Measurements from ENCODE around the gene EFS. TPM values are rescaled to one million over a fixed set of nuclear protein-coding genes. Genes with fewer than 3 reads are reported as not detected.

Gene EFS
- total RNA-seq, 1 experiment from 2014 or later = 0.14 TPM

- no TSS peak for BruUV-seq (replicated peaks)
- Histone ChIP-seq H3K9me3 (no peaks in the 10 kb centered on the region), H3K27me3 (replicated peaks; ENCODE audit: control insufficient read depth, insufficient read depth, low read length) (no peaks in the 10 kb centered on the region; the same call in 1 of the 2 replicates), H3K4me1 (no peaks in the 10 kb centered on the region), H3K36me3 (ENCODE audit: control insufficient read depth, insufficient read depth, low read length) (no peaks in the 10 kb centered on the region), H3K4me3 (ENCODE audit: low read depth, low read length) (no peak overlapping the region)
- Mint-ChIP-seq H3K9me3 (ENCODE audit: unreplicated experiment) (no peaks in the 10 kb centered on the region), H3K4me3 (ENCODE audit: unreplicated experiment) (no peak overlapping the region), H3K27ac (ENCODE audit: unreplicated experiment) (no peak overlapping the region), H3K4me1 (ENCODE audit: low read depth, unreplicated experiment) (no peaks in the 10 kb centered on the region), H3K36me3 (ENCODE audit: insufficient read depth, unreplicated experiment) (peaks cover 1% of the 10 kb centered on the region), H3K27me3 (ENCODE audit: insufficient read depth, unreplicated experiment) (peaks cover 15% of the 10 kb centered on the region)
- TF ChIP-seq CTCF (IDR thresholded peaks at IDR 0.05; ENCODE audit: insufficient read depth in 1 of 2, low read depth in 1 of 2, low read length in 1 of 2, severe bottlenecking in 1 of 2, unreplicated experiment in 1 of 2) = no peak
- no peak for DNase-seq
- intact Hi-C loops (cut with micrococcal nuclease; ENCODE audit: unreplicated experiment) = no loop called here
- POLR2A ChIA-PET = no interaction called here
- CTCF ChIA-PET = no interaction called here
These were observed 6.9 kb upstream of the EFS start for GRCh38 chr14:23371865-23372264.

- H3K4me3 Mint-ChIP-seq (ENCODE audit: unreplicated experiment) = no peak overlapping the region
- intact Hi-C loops (cut with micrococcal nuclease; ENCODE audit: unreplicated experiment) = no loop called here
- CTCF ChIA-PET = interaction anchor here (0.7 to 1.4 kb wide), 3 partner anchors 10 to 93 kb away, joined by 3 to 7 read pairs (median 3); no protein-coding TSS in a partner anchor
- no peaks in the 10 kb centered on the region; the same call in 1 of the 2 replicates for H3K27me3 ChIP-seq (replicated peaks; ENCODE audit: control insufficient read depth, insufficient read depth, low read length)
- BruUV-seq (replicated peaks) = no TSS peak
- DNase-seq = no peak
- H3K9me3 ChIP-seq = no peaks in the 10 kb centered on the region
- peaks cover 6% of the 10 kb centered on the region for H3K36me3 Mint-ChIP-seq (ENCODE audit: insufficient read depth, unreplicated experiment)
- H3K9me3 Mint-ChIP-seq (ENCODE audit: unreplicated experiment) = no peaks in the 10 kb centered on the region
- POLR2A ChIA-PET = no interaction called here
- no peak overlapping the region for H3K27ac Mint-ChIP-seq (ENCODE audit: unreplicated experiment)
- no peaks in the 10 kb centered on the region for H3K36me3 ChIP-seq (ENCODE audit: control insufficient read depth, insufficient read depth, low read length)
- H3K4me1 Mint-ChIP-seq (ENCODE audit: low read depth, unreplicated experiment) = no peaks in the 10 kb centered on the region
- H3K27me3 Mint-ChIP-seq (ENCODE audit: insufficient read depth, unreplicated experiment) = peaks cover 10% of the 10 kb centered on the region
- H3K4me3 ChIP-seq (ENCODE audit: low read depth, low read length) = no peak overlapping the region
- no peaks in the 10 kb centered on the region for H3K4me1 ChIP-seq
- no peak for TF ChIP-seq CTCF (IDR thresholded peaks at IDR 0.05; ENCODE audit: insufficient read depth in 1 of 2, low read depth in 1 of 2, low read length in 1 of 2, severe bottlenecking in 1 of 2, unreplicated experiment in 1 of 2)
These were observed 5.2 kb upstream of the EFS start for GRCh38 chr14:23370221-23370620.

GRCh38 chr14:23366426-23366921 is 1.5 kb upstream of the EFS start:
- no peak overlapping the region for H3K4me3 ChIP-seq (ENCODE audit: low read depth, low read length)
- Mint-ChIP-seq H3K27ac (ENCODE audit: unreplicated experiment) (no peak overlapping the region), H3K9me3 (ENCODE audit: unreplicated experiment) (no peaks in the 10 kb centered on the region), H3K4me1 (ENCODE audit: low read depth, unreplicated experiment) (no peaks in the 10 kb centered on the region), H3K36me3 (ENCODE audit: insufficient read depth, unreplicated experiment) (peaks cover 6% of the 10 kb centered on the region), H3K4me3 (ENCODE audit: unreplicated experiment) (no peak overlapping the region), H3K27me3 (ENCODE audit: insufficient read depth, unreplicated experiment) (peaks cover 4% of the 10 kb centered on the region)
- BruUV-seq (replicated peaks) = no TSS peak
- no peaks in the 10 kb centered on the region for H3K9me3 ChIP-seq
- no peak for TF ChIP-seq CTCF (IDR thresholded peaks at IDR 0.05; ENCODE audit: insufficient read depth in 1 of 2, low read depth in 1 of 2, low read length in 1 of 2, severe bottlenecking in 1 of 2, unreplicated experiment in 1 of 2)
- H3K27me3 ChIP-seq (replicated peaks; ENCODE audit: control insufficient read depth, insufficient read depth, low read length) = no peaks in the 10 kb centered on the region
- no peak for DNase-seq
- H3K36me3 ChIP-seq (ENCODE audit: control insufficient read depth, insufficient read depth, low read length) = no peaks in the 10 kb centered on the region
- H3K4me1 ChIP-seq = no peaks in the 10 kb centered on the region
- intact Hi-C loops (cut with micrococcal nuclease; ENCODE audit: unreplicated experiment) = no loop called here
- POLR2A ChIA-PET = no interaction called here
- CTCF ChIA-PET = no interaction called here
